Cardiac fibroblast (primary cell): ENCODE data around the gene TUT4.

Source experiments
- DNase-seq, 2 donors: peaks; one replicate each; pipeline versions ENCODE4 v3.0.0 to v3.0.0-alpha.2; 2010; ENCODE audit warnings: low read depth in 2 of 2
- H3K4me3 ChIP-seq, 2 donors: replicated peaks in 1 of 2; 1 replicate in 1 of 2; 2 replicates in 1 of 2; pipeline ENCODE4 v1.5.1; 2011; ENCODE audit warnings: low read depth in 2 of 2, low read length in 2 of 2, mild to moderate bottlenecking in 2 of 2, moderate library complexity in 1 of 2
- TF ChIP-seq, protein P1 (sequence below): IDR thresholded peaks from one replicate; pipeline ENCODE4 v1.5.1; 2011; ENCODE audit warnings: low read depth, mild to moderate bottlenecking, low read length, inconsistent platforms

The TUT4 gene

DNA sequence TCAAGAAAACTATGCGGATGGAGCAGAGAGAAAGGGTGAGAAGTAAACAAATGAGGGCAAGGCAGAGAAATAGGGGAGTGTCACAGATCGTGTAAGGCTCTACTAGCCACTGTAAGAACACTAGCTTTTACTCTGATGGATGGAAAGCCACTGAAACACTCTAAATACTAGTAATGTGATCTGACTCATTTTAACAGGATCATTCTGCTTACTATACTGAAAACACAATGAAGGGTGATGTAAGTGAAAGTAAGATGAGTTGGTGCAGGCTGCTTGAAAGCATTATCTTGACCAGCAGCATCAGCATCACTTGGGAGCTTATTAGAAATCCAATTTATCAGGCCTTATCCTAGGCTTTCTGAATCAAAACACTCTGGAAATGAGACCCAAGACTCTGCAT is 32.7 kb downstream of the TUT4 start:
- TF ChIP-seq, protein P1, sequence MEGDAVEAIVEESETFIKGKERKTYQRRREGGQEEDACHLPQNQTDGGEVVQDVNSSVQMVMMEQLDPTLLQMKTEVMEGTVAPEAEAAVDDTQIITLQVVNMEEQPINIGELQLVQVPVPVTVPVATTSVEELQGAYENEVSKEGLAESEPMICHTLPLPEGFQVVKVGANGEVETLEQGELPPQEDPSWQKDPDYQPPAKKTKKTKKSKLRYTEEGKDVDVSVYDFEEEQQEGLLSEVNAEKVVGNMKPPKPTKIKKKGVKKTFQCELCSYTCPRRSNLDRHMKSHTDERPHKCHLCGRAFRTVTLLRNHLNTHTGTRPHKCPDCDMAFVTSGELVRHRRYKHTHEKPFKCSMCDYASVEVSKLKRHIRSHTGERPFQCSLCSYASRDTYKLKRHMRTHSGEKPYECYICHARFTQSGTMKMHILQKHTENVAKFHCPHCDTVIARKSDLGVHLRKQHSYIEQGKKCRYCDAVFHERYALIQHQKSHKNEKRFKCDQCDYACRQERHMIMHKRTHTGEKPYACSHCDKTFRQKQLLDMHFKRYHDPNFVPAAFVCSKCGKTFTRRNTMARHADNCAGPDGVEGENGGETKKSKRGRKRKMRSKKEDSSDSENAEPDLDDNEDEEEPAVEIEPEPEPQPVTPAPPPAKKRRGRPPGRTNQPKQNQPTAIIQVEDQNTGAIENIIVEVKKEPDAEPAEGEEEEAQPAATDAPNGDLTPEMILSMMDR, result no peak
- peak in 1 of 2 donors; percentile 28 for DNase-seq
- H3K4me3 ChIP-seq, result no peak overlapping the region

DNA sequence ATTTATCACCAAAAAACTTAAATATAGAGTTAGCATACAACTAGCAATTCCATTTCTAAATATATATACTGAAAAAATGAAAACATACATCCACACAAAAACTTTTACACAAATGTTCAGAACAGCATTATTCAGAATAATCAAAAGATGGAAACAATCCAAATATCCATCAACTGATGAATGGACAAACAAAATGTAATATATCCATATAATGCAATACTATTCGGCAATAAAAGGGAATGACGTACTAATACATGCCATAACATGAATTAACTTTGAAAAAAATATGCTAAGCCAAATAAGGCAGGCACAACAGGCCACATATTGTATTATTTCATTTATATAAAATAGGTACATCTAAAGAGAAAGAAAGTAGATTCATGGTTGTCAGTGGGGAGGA is 33.9 kb downstream of the TUT4 start:
- TF ChIP-seq, protein P1, result no peak
- DNase-seq, result no peak
- no peak overlapping the region for H3K4me3 ChIP-seq

DNA sequence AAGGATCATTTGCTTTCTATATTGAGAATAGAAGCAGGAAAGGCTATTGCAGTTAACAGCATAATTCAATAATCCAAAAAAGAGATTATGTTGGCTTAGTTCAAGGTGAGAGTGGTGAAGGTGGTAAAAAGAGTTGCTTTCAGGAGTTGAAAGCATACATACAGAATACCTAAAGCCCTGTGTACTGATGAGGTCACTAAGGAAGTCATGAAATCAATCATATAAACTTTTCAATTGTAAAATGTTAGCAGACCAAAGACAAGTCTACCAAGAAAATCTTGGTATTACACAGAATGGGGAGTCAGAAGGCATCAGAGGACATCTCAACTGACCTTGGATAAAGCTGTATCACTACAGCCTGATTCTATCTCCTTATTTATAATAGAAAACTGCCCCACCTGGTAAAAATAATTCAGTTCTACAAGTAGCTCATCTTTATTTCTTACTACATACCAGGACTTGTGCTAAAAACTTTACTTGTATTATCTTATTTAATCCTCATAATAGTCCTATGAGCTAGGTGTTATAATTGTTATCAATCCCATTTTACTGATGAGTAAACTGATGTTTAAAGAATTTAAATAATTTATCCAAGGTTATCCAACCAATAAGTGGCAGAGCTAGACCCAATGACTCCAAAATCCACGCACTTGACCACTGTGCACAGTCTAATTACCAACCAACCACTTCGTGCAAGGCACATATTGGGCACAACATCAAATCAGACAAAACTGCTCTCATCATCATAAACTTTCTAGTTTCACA is 40.9 kb downstream of the TUT4 start:
- TF ChIP-seq, protein P1, result no peak
- no peak for DNase-seq
- H3K4me3 ChIP-seq, result no peak overlapping the region

DNA sequence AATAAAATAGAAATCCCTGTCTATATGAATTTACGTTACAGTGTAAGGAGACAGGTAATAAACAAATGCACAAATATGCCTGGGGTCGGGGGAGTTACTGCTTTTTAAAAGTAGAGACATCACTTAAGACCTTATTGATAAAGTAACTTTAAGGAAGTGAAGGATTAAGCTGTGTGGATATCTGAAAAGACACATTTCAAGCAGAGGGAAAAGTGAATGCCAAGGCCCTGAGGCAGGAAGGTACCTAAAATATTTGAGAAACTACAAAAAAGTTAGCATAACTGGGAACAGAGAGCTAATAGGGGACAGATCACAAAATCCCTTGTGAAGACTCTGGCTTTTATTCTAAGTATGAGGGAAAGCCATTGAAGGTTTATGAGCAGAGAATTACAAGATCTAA is 41.5 kb downstream of the TUT4 start:
- H3K4me3 ChIP-seq, result no peak overlapping the region
- no peak for DNase-seq
- TF ChIP-seq, protein P1, result no peak

DNA sequence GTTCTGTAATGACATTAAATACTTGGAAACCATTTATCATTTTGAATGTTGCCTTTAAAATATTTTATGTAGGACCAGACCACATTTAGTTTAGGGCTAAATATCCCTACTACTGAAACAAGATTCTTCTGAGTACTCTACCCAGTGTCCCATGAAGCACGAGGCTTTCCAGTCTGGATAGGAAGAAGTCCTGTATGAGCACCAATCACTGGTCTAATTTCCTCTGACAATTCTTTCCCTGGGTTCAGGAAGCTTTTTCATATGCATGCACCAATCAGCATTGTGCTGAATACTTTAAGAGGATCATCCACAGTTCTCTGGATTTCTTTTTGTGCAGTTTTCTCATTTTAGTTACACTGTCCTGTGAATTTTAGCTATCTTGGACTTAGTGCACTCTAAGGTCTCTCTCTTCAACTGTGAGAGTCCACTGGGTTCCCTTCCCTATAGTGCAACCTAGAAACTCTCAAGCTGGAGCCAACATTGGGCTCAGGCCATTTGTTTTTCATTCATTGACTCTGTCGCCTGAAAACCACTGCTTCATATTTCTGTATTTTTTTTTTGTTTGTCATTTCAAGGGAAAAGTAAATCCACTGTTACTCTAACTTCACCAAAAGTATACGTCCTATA is 45.9 kb downstream of the TUT4 start:
- DNase-seq, result no peak
- no peak overlapping the region for H3K4me3 ChIP-seq
- TF ChIP-seq, protein P1, result no peak

DNA sequence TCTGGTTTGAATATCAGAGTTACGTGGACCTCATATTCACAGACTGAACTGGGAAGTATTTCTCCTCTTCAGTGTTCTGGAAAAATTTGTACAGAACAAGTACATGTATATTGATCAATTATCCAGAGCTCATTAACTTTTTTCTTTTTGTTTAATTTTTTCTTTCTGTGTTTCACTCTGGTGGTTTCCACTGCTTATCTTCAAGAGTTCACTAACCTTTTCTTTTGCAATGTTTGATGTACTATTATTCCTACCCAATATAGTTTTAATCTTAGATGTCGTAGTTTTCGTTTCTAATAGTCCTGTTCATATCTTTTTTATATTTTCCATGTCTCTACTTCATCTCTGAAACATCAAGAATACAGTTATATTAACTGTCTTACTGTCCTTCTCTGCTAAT is 46.5 kb downstream of the TUT4 start:
- no peak overlapping the region for H3K4me3 ChIP-seq
- TF ChIP-seq, protein P1, result no peak
- DNase-seq, result no peak
